Osteocyte (in vitro differentiated cells): ENCODE measurements around the gene NPR2. TPM values are rescaled to one million over a fixed set of nuclear protein-coding genes. Genes with fewer than 3 reads are reported as not detected.

ENCODE experiments used
- DNase-seq: peaks from one replicate; pipeline ENCODE4 v3.0.0; 2021; ENCODE audit warnings: mixed read lengths; ENCODE audit not compliant: unreplicated experiment; ENCODE audit errors: extremely low spot score
- H3K27ac Mint-ChIP-seq: one replicate; pipeline ENCODE4 v1.8.0; 2021; ENCODE audit warnings: mild to moderate bottlenecking, mixed read lengths; ENCODE audit not compliant: unreplicated experiment
- H3K27me3 Mint-ChIP-seq: one replicate; pipeline ENCODE4 v1.8.0; 2021; ENCODE audit warnings: mixed read lengths; ENCODE audit not compliant: unreplicated experiment
- H3K36me3 Mint-ChIP-seq: one replicate; pipeline ENCODE4 v1.8.0; 2021; ENCODE audit warnings: mixed read lengths; ENCODE audit not compliant: unreplicated experiment
- H3K4me1 Mint-ChIP-seq: one replicate; pipeline ENCODE4 v1.8.0; 2021; ENCODE audit warnings: mixed read lengths; ENCODE audit not compliant: unreplicated experiment
- H3K4me3 Mint-ChIP-seq: one replicate; pipeline ENCODE4 v1.8.0; 2021; ENCODE audit warnings: mild to moderate bottlenecking, moderate library complexity, mixed read lengths; ENCODE audit not compliant: unreplicated experiment
- H3K9me3 Mint-ChIP-seq: one replicate; pipeline ENCODE4 v1.8.0; 2021; ENCODE audit warnings: mixed read lengths; ENCODE audit not compliant: unreplicated experiment
- CTCF ChIP-seq: fragments of 200-600 bp; sonication (generic); IDR thresholded peaks from 2 replicates; pipeline ENCODE4 v1.5.0; 2021; ENCODE audit warnings: antibody characterized with exemption, mild to moderate bottlenecking, moderate library complexity
- total RNA-seq: library from RNA; stranded (reverse); gene quantifications from 2 replicates; pipeline ENCODE4 v1.2.1, GENCODE V29; 2021

NPR2 gene
- total RNA-seq, 1 donor from 2014 or later: 28.1 TPM

GRCh38 chr9:35771534-35771933, 19.9 kb upstream of the NPR2 start:
- H3K27ac Mint-ChIP-seq: no peak overlapping the region
- H3K27me3 Mint-ChIP-seq: no peaks in the 10 kb centered on the region
- no peaks in the 10 kb centered on the region for H3K36me3 Mint-ChIP-seq
- DNase-seq: no peak
- no peaks in the 10 kb centered on the region for H3K4me1 Mint-ChIP-seq
- no peak overlapping the region for H3K4me3 Mint-ChIP-seq
- no peak for TF ChIP-seq CTCF
- no peaks in the 10 kb centered on the region for H3K9me3 Mint-ChIP-seq

- no peak for DNase-seq
- Mint-ChIP-seq H3K27me3 (no peaks in the 10 kb centered on the region), H3K4me1 (no peaks in the 10 kb centered on the region), H3K36me3 (no peaks in the 10 kb centered on the region), H3K4me3 (no peak overlapping the region), H3K9me3 (no peaks in the 10 kb centered on the region), H3K27ac (no peak overlapping the region)
- no peak for TF ChIP-seq CTCF
Measured at GRCh38 chr9:35771943-35772342, 19.4 kb upstream of the NPR2 start.

GRCh38 chr9:35774907-35775635, 16.3 kb upstream of the NPR2 start:
- no peak for DNase-seq
- Mint-ChIP-seq H3K4me1 (no peaks in the 10 kb centered on the region), H3K27me3 (peaks cover 15% of the 10 kb centered on the region), H3K4me3 (no peak overlapping the region), H3K9me3 (no peaks in the 10 kb centered on the region), H3K27ac (no peak overlapping the region), H3K36me3 (no peaks in the 10 kb centered on the region)
- no peak for TF ChIP-seq CTCF

- H3K36me3 Mint-ChIP-seq: no peaks in the 10 kb centered on the region
- no peaks in the 10 kb centered on the region for H3K4me1 Mint-ChIP-seq
- H3K27me3 Mint-ChIP-seq: peaks cover 24% of the 10 kb centered on the region
- TF ChIP-seq CTCF: no peak
- no peak overlapping the region for H3K27ac Mint-ChIP-seq
- H3K4me3 Mint-ChIP-seq: no peak overlapping the region
- no peaks in the 10 kb centered on the region for H3K9me3 Mint-ChIP-seq
- no peak for DNase-seq
Measured at GRCh38 chr9:35776018-35776417, 15.4 kb upstream of the NPR2 start.

GRCh38 chr9:35778496-35778895, 12.9 kb upstream of the NPR2 start:
- no peaks in the 10 kb centered on the region for H3K9me3 Mint-ChIP-seq
- H3K4me1 Mint-ChIP-seq: no peaks in the 10 kb centered on the region
- H3K27me3 Mint-ChIP-seq: peaks cover 32% of the 10 kb centered on the region
- H3K36me3 Mint-ChIP-seq: no peaks in the 10 kb centered on the region
- H3K4me3 Mint-ChIP-seq: no peak overlapping the region
- no peak for TF ChIP-seq CTCF
- H3K27ac Mint-ChIP-seq: no peak overlapping the region
- DNase-seq: no peak
